HEK293 (cell line): ENCODE results near the gene RHOBTB3.

Source experiments
- GLI4 ChIP-seq: fragments of 450-650 bp; formaldehyde crosslinking; IDR thresholded peaks from 2 replicates; pipeline ENCODE4 v1.5.1; 2016; ENCODE audit warnings: missing biosample characterization, missing genetic modification characterization
- KLF8 ChIP-seq: fragments of 450-650 bp; formaldehyde crosslinking; IDR thresholded peaks from 2 replicates; pipeline ENCODE4 v1.5.1; 2016; ENCODE audit warnings: missing biosample characterization, missing genetic modification characterization
- MZF1 ChIP-seq: fragments of 450-650 bp; formaldehyde crosslinking; IDR thresholded peaks from 2 replicates; pipeline ENCODE4 v1.5.1; 2017; ENCODE audit warnings: missing biosample characterization, missing genetic modification characterization, borderline replicate concordance
- REPIN1 ChIP-seq: fragments of 450-650 bp; formaldehyde crosslinking; IDR thresholded peaks from 2 replicates; pipeline ENCODE4 v1.5.1; 2017; ENCODE audit warnings: missing biosample characterization, missing genetic modification characterization, low read depth
- TCF7L2 ChIP-seq: IDR thresholded peaks from 2 replicates; pipeline ENCODE4 v1.6.1; 2011; ENCODE audit warnings: low read depth, mild to moderate bottlenecking, inconsistent platforms, low read length, moderate library complexity, borderline replicate concordance
- ZBTB1 ChIP-seq: fragments of 450-650 bp; formaldehyde crosslinking; IDR thresholded peaks from 2 replicates; pipeline ENCODE4 v1.5.1; 2016; ENCODE audit warnings: missing biosample characterization, missing genetic modification characterization
- ZBTB21 ChIP-seq: fragments of 450-650 bp; formaldehyde crosslinking; IDR thresholded peaks from 2 replicates; pipeline ENCODE4 v1.5.1; 2017; ENCODE audit warnings: missing biosample characterization, missing genetic modification characterization
- ZEB2 ChIP-seq: fragments of 450-650 bp; formaldehyde crosslinking; IDR thresholded peaks from 2 replicates; pipeline ENCODE4 v1.5.1; 2016; ENCODE audit warnings: missing biosample characterization, missing genetic modification characterization
- ZIC2 ChIP-seq: fragments of 450-650 bp; formaldehyde crosslinking; IDR thresholded peaks from 2 replicates; pipeline ENCODE4 v1.5.1; 2016; ENCODE audit warnings: missing biosample characterization, missing genetic modification characterization
- ZNF221 ChIP-seq: fragments of 450-650 bp; formaldehyde crosslinking; IDR thresholded peaks from 2 replicates; pipeline ENCODE4 v1.5.1; 2017; ENCODE audit warnings: missing biosample characterization, missing genetic modification characterization, borderline replicate concordance
- ZNF239 ChIP-seq: fragments of 450-650 bp; formaldehyde crosslinking; IDR thresholded peaks from 2 replicates; pipeline ENCODE4 v1.5.1; 2016; ENCODE audit warnings: missing biosample characterization, missing genetic modification characterization
- ZNF266 ChIP-seq: fragments of 450-650 bp; formaldehyde crosslinking; IDR thresholded peaks from 2 replicates; pipeline ENCODE4 v1.5.1; 2016; ENCODE audit warnings: missing biosample characterization, missing genetic modification characterization, low read depth
- ZNF302 ChIP-seq: fragments of 450-650 bp; formaldehyde crosslinking; IDR thresholded peaks from 2 replicates; pipeline ENCODE4 v1.5.1; 2016; ENCODE audit warnings: missing biosample characterization, missing genetic modification characterization, low read depth
- ZNF350 ChIP-seq: fragments of 450-650 bp; formaldehyde crosslinking; IDR thresholded peaks from 2 replicates; pipeline ENCODE4 v1.5.0; 2017; ENCODE audit warnings: missing biosample characterization, mild to moderate bottlenecking, missing genetic modification characterization
- ZNF433 ChIP-seq: fragments of 450-650 bp; formaldehyde crosslinking; IDR thresholded peaks from 2 replicates; pipeline ENCODE4 v1.5.1; 2016; ENCODE audit warnings: missing biosample characterization, missing genetic modification characterization, low read depth
- ZNF514 ChIP-seq: fragments of 450-650 bp; formaldehyde crosslinking; IDR thresholded peaks from 2 replicates; pipeline ENCODE4 v1.5.1; 2016; ENCODE audit warnings: missing biosample characterization, missing genetic modification characterization
- ZNF621 ChIP-seq: fragments of 450-650 bp; formaldehyde crosslinking; IDR thresholded peaks from 2 replicates; pipeline ENCODE4 v1.5.1; 2017; ENCODE audit warnings: missing biosample characterization, missing genetic modification characterization
- ZNF629 ChIP-seq: fragments of 450-650 bp; formaldehyde crosslinking; IDR thresholded peaks from 2 replicates; pipeline ENCODE4 v1.5.1; 2017; ENCODE audit warnings: missing biosample characterization, missing genetic modification characterization
- ZNF660 ChIP-seq: fragments of 450-650 bp; IDR thresholded peaks from 2 replicates; pipeline ENCODE4 v1.5.1; 2018; ENCODE audit warnings: missing biosample characterization, mild to moderate bottlenecking, missing genetic modification characterization
- ZNF677 ChIP-seq: fragments of 450-650 bp; IDR thresholded peaks from 2 replicates; pipeline ENCODE4 v1.5.0; 2018; ENCODE audit warnings: missing biosample characterization, mild to moderate bottlenecking, missing genetic modification characterization, moderate library complexity
- ZNF76 ChIP-seq: fragments of 450-650 bp; formaldehyde crosslinking; IDR thresholded peaks from 2 replicates; pipeline ENCODE4; 2016; ENCODE audit warnings: low read depth, missing biosample characterization, missing genetic modification characterization, borderline replicate concordance
- ZNF777 ChIP-seq: fragments of 450-650 bp; formaldehyde crosslinking; IDR thresholded peaks from 2 replicates; pipeline ENCODE4 v1.5.1; 2017; ENCODE audit warnings: missing biosample characterization, missing genetic modification characterization, borderline replicate concordance
- ZSCAN16 ChIP-seq: fragments of 450-650 bp; formaldehyde crosslinking; IDR thresholded peaks from 2 replicates; pipeline ENCODE4 v1.5.1; 2016; ENCODE audit warnings: missing biosample characterization, missing genetic modification characterization
- ZXDB ChIP-seq: fragments of 450-650 bp; formaldehyde crosslinking; IDR thresholded peaks from 2 replicates; pipeline ENCODE4 v1.5.1; 2016; ENCODE audit warnings: missing biosample characterization, missing genetic modification characterization
- TF ChIP-seq, protein P1 (sequence below): fragments of 450-650 bp; formaldehyde crosslinking; IDR thresholded peaks from 2 replicates; pipeline ENCODE4 v1.5.1; 2017; ENCODE audit warnings: missing biosample characterization, missing genetic modification characterization
- TF ChIP-seq, protein P2 (sequence below): fragments of 450-650 bp; formaldehyde crosslinking; IDR thresholded peaks from 2 replicates; pipeline ENCODE4 v1.5.1; 2016; ENCODE audit warnings: missing biosample characterization, missing genetic modification characterization, borderline replicate concordance
- TF ChIP-seq, protein P3 (sequence below): fragments of 450-650 bp; formaldehyde crosslinking; IDR thresholded peaks from 2 replicates; pipeline ENCODE4; 2016; ENCODE audit warnings: missing biosample characterization, missing genetic modification characterization
- TF ChIP-seq, protein P4 (sequence below): fragments of 450-650 bp; formaldehyde crosslinking; IDR thresholded peaks from 2 replicates; pipeline ENCODE4 v1.5.1; 2016; ENCODE audit warnings: missing biosample characterization, missing genetic modification characterization
- TF ChIP-seq, protein P5 (sequence below): fragments of 450-650 bp; formaldehyde crosslinking; IDR thresholded peaks from 2 replicates; pipeline ENCODE4 v1.5.1; 2016; ENCODE audit warnings: missing biosample characterization, missing genetic modification characterization, borderline replicate concordance

Gene RHOBTB3

DNA sequence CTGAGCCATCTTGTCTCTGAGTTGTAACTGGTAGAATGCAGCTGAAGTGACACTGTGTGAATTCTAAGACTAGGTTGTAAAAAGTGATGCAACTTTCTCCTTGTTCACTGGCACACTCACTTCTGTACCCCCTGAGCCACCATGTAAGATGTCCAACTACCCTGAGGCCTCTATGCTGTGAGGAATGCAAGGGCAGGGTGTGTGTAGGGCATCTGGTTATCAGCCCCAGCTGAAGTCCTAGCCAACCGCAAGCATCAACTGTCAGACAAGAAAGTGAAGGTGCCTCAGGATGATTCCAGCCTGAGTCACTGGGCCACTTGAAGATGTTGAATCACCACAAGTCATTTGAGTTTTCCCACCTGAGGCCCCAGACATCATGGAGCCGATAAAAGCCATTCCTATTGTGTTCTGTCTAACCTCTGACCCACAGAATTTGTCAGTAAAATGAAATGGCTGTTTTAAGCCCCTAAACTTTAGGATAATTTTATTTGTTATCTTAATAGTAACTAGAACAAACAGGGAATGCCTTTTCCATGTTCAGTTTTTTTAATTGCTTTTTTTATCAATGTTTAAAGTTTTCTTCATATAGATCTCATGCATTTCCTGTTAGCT lies 18.7 kb upstream of the RHOBTB3 start (continued):
- TF ChIP-seq ZNF621 (tag by site-specific recombination) = no peak
- no peak for TF ChIP-seq GLI4 (tag by site-specific recombination)
- TF ChIP-seq ZBTB21 (tag by site-specific recombination) = peak; percentile 60
- TF ChIP-seq ZIC2 (tag by site-specific recombination) = no peak; the same call in 1 of the 2 replicates
- no peak for TF ChIP-seq ZNF514 (tag by site-specific recombination)
- TF ChIP-seq ZNF660 = peak; percentile 67; the same call in 1 of the 2 replicates
- no peak for TF ChIP-seq ZNF221 (tag by site-specific recombination)
- peak; percentile 67 for TF ChIP-seq ZEB2
- TF ChIP-seq REPIN1 (tag by site-specific recombination) = no peak
- TF ChIP-seq KLF8 (tag by site-specific recombination) = peak; percentile 75; the same call in 1 of the 2 replicates
- TF ChIP-seq, protein P1, sequence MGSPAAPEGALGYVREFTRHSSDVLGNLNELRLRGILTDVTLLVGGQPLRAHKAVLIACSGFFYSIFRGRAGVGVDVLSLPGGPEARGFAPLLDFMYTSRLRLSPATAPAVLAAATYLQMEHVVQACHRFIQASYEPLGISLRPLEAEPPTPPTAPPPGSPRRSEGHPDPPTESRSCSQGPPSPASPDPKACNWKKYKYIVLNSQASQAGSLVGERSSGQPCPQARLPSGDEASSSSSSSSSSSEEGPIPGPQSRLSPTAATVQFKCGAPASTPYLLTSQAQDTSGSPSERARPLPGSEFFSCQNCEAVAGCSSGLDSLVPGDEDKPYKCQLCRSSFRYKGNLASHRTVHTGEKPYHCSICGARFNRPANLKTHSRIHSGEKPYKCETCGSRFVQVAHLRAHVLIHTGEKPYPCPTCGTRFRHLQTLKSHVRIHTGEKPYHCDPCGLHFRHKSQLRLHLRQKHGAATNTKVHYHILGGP (tag by site-specific recombination) = no peak
- TF ChIP-seq ZNF302 (tag by site-specific recombination) = no peak
- no peak for TF ChIP-seq ZSCAN16 (tag by site-specific recombination)
- no peak for TF ChIP-seq ZNF76 (tag by site-specific recombination)
- no peak for TF ChIP-seq ZNF239 (tag by site-specific recombination)
- no peak for TF ChIP-seq ZNF350 (tag by site-specific recombination)
- TF ChIP-seq, protein P2, sequence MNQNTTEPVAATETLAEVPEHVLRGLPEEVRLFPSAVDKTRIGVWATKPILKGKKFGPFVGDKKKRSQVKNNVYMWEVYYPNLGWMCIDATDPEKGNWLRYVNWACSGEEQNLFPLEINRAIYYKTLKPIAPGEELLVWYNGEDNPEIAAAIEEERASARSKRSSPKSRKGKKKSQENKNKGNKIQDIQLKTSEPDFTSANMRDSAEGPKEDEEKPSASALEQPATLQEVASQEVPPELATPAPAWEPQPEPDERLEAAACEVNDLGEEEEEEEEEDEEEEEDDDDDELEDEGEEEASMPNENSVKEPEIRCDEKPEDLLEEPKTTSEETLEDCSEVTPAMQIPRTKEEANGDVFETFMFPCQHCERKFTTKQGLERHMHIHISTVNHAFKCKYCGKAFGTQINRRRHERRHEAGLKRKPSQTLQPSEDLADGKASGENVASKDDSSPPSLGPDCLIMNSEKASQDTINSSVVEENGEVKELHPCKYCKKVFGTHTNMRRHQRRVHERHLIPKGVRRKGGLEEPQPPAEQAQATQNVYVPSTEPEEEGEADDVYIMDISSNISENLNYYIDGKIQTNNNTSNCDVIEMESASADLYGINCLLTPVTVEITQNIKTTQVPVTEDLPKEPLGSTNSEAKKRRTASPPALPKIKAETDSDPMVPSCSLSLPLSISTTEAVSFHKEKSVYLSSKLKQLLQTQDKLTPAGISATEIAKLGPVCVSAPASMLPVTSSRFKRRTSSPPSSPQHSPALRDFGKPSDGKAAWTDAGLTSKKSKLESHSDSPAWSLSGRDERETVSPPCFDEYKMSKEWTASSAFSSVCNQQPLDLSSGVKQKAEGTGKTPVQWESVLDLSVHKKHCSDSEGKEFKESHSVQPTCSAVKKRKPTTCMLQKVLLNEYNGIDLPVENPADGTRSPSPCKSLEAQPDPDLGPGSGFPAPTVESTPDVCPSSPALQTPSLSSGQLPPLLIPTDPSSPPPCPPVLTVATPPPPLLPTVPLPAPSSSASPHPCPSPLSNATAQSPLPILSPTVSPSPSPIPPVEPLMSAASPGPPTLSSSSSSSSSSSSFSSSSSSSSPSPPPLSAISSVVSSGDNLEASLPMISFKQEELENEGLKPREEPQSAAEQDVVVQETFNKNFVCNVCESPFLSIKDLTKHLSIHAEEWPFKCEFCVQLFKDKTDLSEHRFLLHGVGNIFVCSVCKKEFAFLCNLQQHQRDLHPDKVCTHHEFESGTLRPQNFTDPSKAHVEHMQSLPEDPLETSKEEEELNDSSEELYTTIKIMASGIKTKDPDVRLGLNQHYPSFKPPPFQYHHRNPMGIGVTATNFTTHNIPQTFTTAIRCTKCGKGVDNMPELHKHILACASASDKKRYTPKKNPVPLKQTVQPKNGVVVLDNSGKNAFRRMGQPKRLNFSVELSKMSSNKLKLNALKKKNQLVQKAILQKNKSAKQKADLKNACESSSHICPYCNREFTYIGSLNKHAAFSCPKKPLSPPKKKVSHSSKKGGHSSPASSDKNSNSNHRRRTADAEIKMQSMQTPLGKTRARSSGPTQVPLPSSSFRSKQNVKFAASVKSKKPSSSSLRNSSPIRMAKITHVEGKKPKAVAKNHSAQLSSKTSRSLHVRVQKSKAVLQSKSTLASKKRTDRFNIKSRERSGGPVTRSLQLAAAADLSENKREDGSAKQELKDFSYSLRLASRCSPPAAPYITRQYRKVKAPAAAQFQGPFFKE (tag by site-specific recombination) = no peak
- peak; percentile 79 for TF ChIP-seq ZNF629 (tag by site-specific recombination)
- no peak for TF ChIP-seq ZBTB1 (tag by site-specific recombination)
- TF ChIP-seq, protein P3, sequence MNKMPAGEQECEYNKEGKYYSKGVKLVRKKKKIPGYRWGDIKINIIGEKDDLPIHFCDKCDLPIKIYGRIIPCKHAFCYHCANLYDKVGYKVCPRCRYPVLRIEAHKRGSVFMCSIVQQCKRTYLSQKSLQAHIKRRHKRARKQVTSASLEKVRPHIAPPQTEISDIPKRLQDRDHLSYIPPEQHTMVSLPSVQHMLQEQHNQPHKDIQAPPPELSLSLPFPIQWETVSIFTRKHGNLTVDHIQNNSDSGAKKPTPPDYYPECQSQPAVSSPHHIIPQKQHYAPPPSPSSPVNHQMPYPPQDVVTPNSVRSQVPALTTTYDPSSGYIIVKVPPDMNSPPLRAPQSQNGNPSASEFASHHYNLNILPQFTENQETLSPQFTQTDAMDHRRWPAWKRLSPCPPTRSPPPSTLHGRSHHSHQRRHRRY (tag by site-specific recombination) = no peak
- no peak for TF ChIP-seq ZNF777 (tag by site-specific recombination)
- TF ChIP-seq MZF1 = no peak
- peak; percentile 51; the same call in 1 of the 2 replicates for TF ChIP-seq TCF7L2
- TF ChIP-seq, protein P4, sequence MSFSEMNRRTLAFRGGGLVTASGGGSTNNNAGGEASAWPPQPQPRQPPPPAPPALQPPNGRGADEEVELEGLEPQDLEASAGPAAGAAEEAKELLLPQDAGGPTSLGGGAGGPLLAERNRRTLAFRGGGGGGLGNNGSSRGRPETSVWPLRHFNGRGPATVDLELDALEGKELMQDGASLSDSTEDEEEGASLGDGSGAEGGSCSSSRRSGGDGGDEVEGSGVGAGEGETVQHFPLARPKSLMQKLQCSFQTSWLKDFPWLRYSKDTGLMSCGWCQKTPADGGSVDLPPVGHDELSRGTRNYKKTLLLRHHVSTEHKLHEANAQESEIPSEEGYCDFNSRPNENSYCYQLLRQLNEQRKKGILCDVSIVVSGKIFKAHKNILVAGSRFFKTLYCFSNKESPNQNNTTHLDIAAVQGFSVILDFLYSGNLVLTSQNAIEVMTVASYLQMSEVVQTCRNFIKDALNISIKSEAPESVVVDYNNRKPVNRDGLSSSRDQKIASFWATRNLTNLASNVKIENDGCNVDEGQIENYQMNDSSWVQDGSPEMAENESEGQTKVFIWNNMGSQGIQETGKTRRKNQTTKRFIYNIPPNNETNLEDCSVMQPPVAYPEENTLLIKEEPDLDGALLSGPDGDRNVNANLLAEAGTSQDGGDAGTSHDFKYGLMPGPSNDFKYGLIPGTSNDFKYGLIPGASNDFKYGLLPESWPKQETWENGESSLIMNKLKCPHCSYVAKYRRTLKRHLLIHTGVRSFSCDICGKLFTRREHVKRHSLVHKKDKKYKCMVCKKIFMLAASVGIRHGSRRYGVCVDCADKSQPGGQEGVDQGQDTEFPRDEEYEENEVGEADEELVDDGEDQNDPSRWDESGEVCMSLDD (tag by site-specific recombination) = 0 out of 2 replicates have a peak, but pooled peaks have one; percentile 27
- TF ChIP-seq ZNF433 (tag by site-specific recombination) = no peak
- peak; percentile 81 for TF ChIP-seq ZXDB (tag by site-specific recombination)
- TF ChIP-seq, protein P5, sequence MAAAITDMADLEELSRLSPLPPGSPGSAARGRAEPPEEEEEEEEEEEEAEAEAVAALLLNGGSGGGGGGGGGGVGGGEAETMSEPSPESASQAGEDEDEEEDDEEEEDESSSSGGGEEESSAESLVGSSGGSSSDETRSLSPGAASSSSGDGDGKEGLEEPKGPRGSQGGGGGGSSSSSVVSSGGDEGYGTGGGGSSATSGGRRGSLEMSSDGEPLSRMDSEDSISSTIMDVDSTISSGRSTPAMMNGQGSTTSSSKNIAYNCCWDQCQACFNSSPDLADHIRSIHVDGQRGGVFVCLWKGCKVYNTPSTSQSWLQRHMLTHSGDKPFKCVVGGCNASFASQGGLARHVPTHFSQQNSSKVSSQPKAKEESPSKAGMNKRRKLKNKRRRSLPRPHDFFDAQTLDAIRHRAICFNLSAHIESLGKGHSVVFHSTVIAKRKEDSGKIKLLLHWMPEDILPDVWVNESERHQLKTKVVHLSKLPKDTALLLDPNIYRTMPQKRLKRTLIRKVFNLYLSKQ (tag by site-specific recombination) = no peak
- TF ChIP-seq ZNF266 (tag by site-specific recombination) = no peak
- no peak for TF ChIP-seq ZNF677 (tag by site-specific recombination)
